Hepatic stellate cell (primary cell): ENCODE results near the gene TMTC3.
"Not testable (repeated sequence)": the region's sequence is repeated elsewhere in the genome, so short reads cannot be mapped to it uniquely, and the experiment has no call there.

Source experiments
- DNase-seq: peaks from one replicate; pipeline ENCODE4 v3.0.0; 2011; ENCODE audit warnings: low spot score

The TMTC3 gene

GRCh38 chr12:88141774-88142609 lies at the start of gene TMTC3, which contains the start of gene CEP290:
Gene TMTC3 (plus strand): TSS chr12:88142307. CDS start chr12:88148316, 6,009 bp downstream.
Gene CEP290 (minus strand): TSS chr12:88142088. CDS start chr12:88141307, 781 bp downstream.
- peak; percentile 87 for DNase-seq

GRCh38 chr12:88092771-88093170 lies 49.3 kb upstream of the TMTC3 start:
- no peak for DNase-seq

GRCh38 chr12:88093573-88093972 lies 48.5 kb upstream of the TMTC3 start:
- DNase-seq, result no peak

- no peak for DNase-seq
Observed at GRCh38 chr12:88108021-88108420, 34.1 kb upstream of the TMTC3 start.

GRCh38 chr12:88111074-88111652 lies 30.9 kb upstream of the TMTC3 start:
- peak; percentile 4 for DNase-seq

- peak; percentile 37 for DNase-seq
Observed at GRCh38 chr12:88113871-88114270, 28.2 kb upstream of the TMTC3 start.

GRCh38 chr12:88122666-88123065 lies 19.4 kb upstream of the TMTC3 start:
- DNase-seq, result no peak

- DNase-seq, result no peak
Observed at GRCh38 chr12:88127099-88127498, 15.0 kb upstream of the TMTC3 start.

- DNase-seq, result no peak
Observed at GRCh38 chr12:88127855-88128254, 14.3 kb upstream of the TMTC3 start.

- DNase-seq, result no peak
Observed at GRCh38 chr12:88132392-88132791, 9.7 kb upstream of the TMTC3 start.

GRCh38 chr12:88133181-88133580 lies 8.9 kb upstream of the TMTC3 start:
- not testable (repeated sequence) for DNase-seq

- DNase-seq, result not testable (repeated sequence)
Observed at GRCh38 chr12:88139711-88140110, 2.4 kb upstream of the TMTC3 start.

GRCh38 chr12:88141425-88141773 lies 708 bp upstream of the TMTC3 start:
- no peak for DNase-seq

GRCh38 chr12:88142610-88142991 lies 494 bp downstream of the TMTC3 start:
- DNase-seq, result no peak

GRCh38 chr12:88144037-88144436 lies 1.9 kb downstream of the TMTC3 start:
- DNase-seq, result no peak

- no peak for DNase-seq
Observed at GRCh38 chr12:88144546-88145468, 2.7 kb downstream of the TMTC3 start.

- DNase-seq, result no peak
Observed at GRCh38 chr12:88145567-88146505, 3.7 kb downstream of the TMTC3 start.

- DNase-seq, result no peak
Observed at GRCh38 chr12:88150063-88150462, 8.0 kb downstream of the TMTC3 start.

GRCh38 chr12:88153959-88154358 lies 11.9 kb downstream of the TMTC3 start:
- peak; percentile 2 for DNase-seq

- DNase-seq, result no peak
Observed at GRCh38 chr12:88156075-88156654, 14.1 kb downstream of the TMTC3 start.

- no peak for DNase-seq
Observed at GRCh38 chr12:88163371-88163770, 21.3 kb downstream of the TMTC3 start.
